Activated CD8-positive, alpha-beta memory T cell treated with anti-CD3 and anti-CD28 coated beads for 36 hours (primary cell): ENCODE data around the gene PRDM16. TPM values are rescaled to one million over a fixed set of nuclear protein-coding genes. Genes with fewer than 3 reads are reported as not detected.

ENCODE experiments used
- CTCF ChIA-PET: fragments of 350-600 bp; sonication (Branson Sonifier 250); formaldehyde crosslinking; loops from one replicate; lab custom pipeline; 2021; ENCODE audit warnings: antibody characterized with exemption; lab: Charles Lee
- POLR2A ChIA-PET: fragments of 350-600 bp; sonication (Branson Sonifier 250); formaldehyde crosslinking; loops from one replicate; lab custom pipeline; 2021; ENCODE audit warnings: antibody characterized with exemption; lab: Charles Lee
- total RNA-seq, 2 experiments: library from RNA; stranded (reverse); gene quantifications; one replicate each; pipeline ENCODE4 v1.2.3, GENCODE V29; 2021

The PRDM16 gene
- total RNA-seq, 2 experiments from 2014 or later: not detected

DNA sequence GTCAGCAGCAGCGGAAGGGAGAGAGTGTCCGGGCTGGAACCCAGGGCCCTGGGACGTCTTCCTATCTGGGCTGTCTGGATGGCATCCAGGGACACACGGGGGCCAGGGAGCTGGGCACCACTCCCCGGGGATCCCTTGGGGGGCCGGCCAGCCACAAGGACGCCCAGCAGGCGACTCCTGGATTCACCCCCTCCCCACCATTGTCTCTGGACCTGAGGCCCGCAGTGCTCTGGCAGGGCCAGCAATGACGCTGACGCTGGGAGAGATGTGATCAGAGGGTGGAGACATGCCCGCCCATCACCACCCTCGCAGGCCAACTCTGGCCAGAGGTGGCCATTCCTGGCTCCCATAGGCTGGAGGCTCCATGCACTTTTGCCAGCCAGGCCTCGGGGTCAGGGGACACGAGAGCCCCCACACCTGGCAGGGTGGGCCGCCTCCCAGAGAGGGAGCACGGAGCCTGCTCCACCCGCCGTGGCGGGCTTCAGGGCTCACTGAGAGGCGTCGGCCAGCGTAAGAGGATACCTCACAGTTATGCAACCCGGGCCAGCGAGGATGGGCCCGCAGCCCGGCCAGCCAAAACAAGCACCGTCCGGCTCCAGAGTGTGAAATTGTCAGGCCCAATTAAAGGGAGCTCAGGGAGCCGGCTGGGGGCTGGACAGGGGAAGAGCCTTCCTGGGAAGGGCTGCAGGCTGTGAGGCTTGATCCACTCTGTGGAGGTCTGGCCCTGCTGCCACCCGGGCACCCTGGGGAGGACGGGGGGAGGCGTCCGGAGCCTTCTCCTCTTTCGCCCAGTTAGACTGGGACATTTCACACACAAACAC, 37.4 kb upstream of the PRDM16 start:
- POLR2A ChIA-PET: no interaction called here

DNA sequence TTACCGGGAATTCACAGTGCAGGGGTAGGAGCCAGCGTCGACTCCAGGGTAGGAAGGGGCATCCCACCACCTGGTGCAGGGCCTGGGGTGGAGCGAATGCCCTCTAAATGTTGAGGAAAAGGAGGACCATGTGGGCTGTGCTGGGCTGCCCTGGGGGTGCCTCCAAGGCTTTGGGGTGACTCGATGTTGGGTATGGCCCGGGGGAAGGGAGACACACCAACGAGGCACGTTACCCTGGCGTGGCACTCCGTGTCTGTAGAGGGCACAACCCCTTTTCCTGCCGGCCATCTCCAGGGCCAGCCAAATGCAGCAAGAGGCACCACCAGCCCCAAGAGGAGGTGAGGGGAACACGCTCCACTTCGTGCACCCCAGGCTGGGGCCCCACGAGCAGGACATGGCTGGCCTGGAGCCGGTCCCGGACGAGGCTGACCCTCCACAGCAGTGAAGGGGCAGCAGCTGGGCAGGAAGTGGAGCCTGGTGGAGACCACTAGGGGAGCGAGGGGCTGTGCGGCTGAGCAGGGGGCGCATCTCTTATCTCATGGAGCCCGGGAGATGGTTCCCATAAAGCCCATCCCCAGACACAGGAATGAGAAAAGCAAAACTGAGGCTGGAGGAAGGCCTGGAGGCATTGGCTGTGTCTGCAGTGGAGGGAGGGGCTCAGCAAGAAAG, 36.5 kb upstream of the PRDM16 start:
- CTCF ChIA-PET: no interaction called here
- POLR2A ChIA-PET: no interaction called here

More for the DNA sequence above, 37.4 kb upstream of the PRDM16 start:
- CTCF ChIA-PET: no interaction called here

DNA sequence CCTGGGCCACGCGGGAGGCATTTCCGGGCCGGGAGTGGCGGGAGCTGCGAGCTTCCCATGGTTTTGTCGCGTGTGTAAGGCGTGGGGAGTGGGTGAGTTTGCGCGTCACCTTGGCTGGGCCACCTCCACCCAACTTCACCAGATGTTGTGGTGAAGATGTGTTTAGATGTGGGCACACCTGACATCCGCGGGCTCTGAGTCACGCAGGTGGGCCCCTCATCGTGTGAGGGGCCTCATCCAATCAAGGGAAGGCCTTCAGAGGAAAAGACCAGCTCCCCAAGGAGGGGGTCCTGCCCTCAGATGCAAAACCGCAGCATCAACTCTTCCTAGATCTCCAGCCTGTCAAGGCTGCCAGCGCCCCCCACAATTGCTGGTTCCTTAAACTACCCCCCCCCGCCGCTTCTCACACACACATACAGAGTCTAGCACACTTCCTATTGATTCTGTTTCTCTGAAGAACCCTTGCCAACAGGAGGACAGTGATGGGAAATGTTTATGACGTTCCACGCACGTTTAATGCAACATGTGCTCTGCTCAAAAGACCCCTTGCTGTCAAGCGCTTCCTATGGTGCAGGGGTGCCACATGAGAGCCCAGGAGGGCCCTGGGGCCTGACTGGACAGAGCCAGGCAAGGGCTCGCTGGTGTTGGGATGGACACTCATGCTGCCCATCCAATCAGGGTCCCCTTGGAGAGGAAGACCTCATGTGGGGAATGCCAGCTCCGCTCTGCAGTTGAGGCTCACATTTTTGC, 35.8 kb upstream of the PRDM16 start:
- POLR2A ChIA-PET: no interaction called here
- CTCF ChIA-PET: no interaction called here

DNA sequence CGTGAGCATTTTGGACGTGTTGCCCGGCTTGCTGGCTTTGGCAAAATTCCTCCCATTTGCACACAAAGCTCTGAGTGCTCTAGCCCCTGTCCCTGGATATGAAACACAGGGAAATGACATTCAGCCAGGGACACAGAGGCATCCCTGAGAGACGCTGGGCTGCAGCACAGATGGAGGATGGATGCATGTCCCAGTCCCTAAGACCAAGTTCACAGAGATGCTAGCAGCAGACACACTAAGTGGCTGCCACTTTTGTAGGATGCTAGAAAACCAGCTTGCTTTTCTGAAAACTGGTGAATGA, 35.3 kb upstream of the PRDM16 start:
- CTCF ChIA-PET: no interaction called here

GRCh38 chr1:3034162-3034561, 34.8 kb upstream of the PRDM16 start:
- CTCF ChIA-PET: no interaction called here
- POLR2A ChIA-PET: no interaction called here

More for the DNA sequence above, 35.3 kb upstream of the PRDM16 start:
- POLR2A ChIA-PET: no interaction called here

DNA sequence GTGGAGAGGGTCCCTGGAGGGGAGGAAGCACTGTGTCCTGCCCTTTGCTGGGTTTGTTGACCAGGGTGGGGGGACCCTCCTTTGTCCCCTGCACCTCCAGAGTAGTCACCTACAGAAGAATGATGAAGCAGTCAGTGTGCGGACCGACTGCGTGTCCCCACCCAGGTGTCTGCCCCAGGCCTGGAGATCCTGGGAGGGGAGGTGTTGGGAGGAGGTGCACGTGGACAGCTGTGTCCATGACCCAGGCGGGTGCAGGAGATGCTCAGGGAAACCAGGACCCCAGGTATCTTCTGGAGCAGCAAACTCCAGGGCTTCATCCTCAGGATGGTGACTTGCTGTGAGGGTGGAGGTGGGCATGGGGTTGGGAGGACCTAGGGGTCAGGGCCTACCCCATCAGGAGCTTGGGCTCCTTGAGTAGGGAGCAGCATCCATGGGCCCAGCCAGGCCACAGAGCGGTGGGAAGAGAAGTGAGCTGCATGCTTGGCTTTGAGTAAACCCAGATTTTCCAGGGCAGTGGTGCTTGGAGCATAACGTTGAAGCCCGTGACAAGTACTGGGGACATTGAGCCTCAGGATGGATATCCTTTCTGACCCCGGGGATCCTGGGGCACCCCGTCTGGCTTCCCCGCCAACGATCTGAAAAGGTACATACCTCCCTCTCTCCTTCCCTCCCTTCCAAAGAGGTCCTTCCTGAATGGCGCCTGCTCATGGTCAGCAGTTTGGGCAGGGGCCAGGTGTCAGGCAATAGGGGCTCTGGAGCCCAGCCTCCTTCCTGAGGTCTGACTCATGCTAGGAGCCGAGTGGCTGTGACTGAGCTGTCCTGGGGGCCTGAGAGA, 34.1 kb upstream of the PRDM16 start:
- ChIA-PET POLR2A (no interaction called here), CTCF (no interaction called here)

DNA sequence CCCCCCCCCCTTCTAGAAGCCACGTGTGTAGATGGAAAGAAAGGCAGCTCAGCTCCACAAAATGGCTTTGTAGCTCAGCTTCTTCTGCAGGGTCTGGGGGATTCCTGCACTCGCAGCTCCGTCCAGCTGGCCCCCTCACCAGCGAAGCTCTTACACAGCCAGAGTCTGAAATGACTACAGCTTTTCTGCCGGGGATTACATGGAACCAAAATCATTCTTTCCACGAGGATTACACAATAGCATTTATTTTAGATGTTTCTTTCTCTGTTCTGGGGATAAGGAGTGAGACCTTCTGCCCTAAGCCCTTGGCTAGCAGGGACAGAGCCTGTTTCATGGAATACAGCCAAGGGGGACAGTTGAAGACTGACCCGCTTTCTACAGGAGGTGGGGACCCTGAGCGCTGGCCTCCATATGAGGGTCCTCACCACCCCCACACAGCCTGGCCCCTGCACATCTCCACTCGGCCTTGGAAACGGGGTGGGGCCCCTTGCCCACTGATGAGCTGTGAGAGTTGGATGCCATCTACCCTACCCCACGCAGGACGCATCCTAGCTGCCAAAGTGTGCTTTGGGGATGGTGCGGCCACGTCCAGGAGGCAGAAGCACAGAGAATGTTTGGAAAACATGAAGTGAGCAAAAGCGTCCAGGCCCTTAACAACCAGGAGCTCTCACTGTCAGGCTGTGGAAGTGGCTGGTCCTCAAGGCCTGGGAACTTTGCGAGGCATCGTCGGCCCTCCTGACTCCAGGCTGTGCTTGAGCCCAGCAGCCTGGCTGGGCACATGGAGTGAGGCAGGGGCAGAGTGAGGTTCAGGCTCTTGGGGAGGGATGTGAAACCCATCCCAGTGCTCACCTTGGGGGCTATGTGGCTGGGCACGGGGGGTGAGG, 33.2 kb upstream of the PRDM16 start:
- ChIA-PET POLR2A (no interaction called here), CTCF (no interaction called here)

DNA sequence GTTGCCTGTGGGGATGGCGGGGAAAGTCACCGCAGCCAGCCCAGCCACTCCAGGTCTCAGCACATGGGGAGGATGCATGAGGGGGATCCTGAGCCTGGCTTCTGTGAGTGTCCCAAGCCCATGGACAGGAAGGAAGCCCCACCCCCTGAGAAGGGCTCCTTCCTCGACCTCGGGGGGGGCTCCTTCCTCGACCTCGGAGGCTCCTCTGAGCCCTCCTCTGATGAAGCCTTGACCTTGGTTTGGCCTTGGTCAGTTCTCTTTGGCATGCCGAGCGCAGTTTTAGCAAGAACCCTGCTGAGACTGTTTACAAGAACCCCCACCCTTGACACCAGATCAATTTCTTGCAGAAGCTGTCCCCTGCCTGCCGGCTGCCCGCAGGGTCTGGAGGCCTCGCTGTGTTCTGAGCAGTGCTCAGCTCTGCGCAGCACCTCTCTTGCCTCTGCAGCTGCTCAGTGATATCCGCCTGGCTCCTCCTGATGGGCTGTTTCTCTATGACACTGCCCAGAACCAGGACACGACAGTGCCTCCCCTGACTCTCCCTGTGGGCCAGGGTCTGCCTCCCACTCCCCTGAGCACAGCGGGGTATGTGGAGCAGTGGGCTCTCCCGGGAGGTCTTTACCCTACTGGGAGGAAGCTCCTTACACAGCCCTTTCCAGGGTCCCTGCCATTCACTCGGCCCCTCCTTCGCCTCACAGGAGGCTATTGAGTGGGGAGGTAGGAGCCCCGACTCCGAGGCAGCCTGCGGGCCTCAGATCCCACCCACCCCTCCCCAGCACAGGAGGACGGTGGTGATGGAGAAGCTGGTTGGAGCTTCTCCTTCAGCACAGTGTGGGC, 32.3 kb upstream of the PRDM16 start:
- ChIA-PET POLR2A (no interaction called here), CTCF (no interaction called here)

- ChIA-PET CTCF (no interaction called here), POLR2A (no interaction called here)
Observed at GRCh38 chr1:3037281-3038040, 31.5 kb upstream of the PRDM16 start.

GRCh38 chr1:3038113-3038551, 30.9 kb upstream of the PRDM16 start:
- POLR2A ChIA-PET: no interaction called here
- CTCF ChIA-PET: no interaction called here

DNA sequence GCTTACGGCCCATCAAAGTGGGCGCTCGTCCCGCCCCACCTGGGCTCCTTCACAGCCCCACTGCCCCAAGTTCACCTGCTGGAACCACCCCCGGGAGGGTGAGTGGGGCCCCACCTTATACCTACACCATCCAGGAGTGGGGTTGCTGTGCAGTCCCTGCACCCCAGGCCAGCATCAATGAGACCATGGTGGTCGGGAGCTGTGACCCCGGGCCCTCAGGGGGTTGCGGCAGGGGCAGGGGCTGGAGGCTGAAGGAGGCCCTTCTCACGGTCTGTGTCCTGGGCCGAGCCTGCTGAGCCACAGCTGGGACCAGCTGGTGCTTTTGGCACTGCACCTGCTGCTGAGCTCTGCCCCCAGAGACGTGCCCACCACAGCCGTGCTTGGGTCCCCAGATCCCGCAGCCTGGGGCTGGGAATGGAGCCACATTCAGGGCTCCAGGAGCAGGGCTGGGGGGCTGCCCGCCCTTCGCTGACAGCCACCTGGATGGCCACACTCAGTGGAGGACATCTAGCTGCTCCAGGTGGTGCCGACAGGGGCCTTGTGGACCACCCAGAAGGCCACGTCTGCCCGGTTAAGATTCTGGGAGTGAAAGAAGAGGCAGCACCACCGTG, 30.3 kb upstream of the PRDM16 start:
- ChIA-PET POLR2A (no interaction called here), CTCF (no interaction called here)

- ChIA-PET POLR2A (no interaction called here), CTCF (no interaction called here)
Observed at GRCh38 chr1:3040004-3040403, 29.0 kb upstream of the PRDM16 start.

DNA sequence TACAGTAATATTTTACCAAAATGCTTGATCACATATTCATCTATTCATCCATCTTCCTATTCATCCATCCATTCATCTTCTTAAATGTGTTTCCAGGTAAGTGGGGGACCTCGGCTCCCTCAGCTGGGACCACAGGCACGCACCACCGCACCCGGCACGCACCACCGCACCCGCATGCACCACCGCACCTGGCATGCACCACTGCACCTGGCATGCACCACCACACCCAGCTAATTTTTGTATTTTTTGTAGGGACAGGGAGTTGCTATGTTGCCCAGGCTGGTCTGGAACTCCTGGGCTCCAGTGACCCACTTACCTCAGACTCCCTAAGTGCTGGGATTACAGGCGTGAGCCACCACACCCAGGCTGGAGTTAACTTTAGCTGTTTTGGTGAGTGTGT, 26.5 kb upstream of the PRDM16 start:
- ChIA-PET POLR2A (no interaction called here), CTCF (no interaction called here)

- CTCF ChIA-PET: no interaction called here
- POLR2A ChIA-PET: no interaction called here
Observed at GRCh38 chr1:3049164-3049563, 19.8 kb upstream of the PRDM16 start.

GRCh38 chr1:3049905-3050304, 19.1 kb upstream of the PRDM16 start:
- ChIA-PET CTCF (no interaction called here), POLR2A (no interaction called here)

DNA sequence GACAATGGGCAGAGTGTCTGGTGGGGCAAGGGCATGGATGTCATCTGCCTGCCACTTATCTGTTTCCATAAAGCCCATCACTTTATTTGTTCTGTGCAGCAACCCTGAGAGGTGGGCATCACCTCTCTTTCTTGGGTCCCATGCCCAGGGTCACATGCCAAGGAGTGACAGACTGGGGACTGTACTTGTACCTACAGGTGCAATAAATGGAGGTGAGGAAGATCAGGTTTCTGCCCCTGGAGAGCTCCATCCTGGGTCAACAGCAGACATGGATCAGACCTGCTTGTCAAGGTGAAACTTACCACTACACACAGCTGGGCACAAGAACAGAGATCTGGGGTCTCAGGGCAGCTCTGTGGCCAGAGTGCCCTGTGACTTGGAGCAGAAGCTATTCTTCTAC, 18.4 kb upstream of the PRDM16 start:
- POLR2A ChIA-PET: no interaction called here

More for the DNA sequence above, 18.4 kb upstream of the PRDM16 start:
- CTCF ChIA-PET: no interaction called here
